SK-N-MC (cell line): ENCODE data around the gene ELMO1.

Experiments used
- DNase-seq: peaks from one replicate; pipeline ENCODE4 v3.0.0-alpha.2; 2011; ENCODE audit warnings: low read depth, low spot score
- H3K27ac ChIP-seq: fragments of 200-600 bp; sonication (generic); 2 replicates; pipeline ENCODE4 v1.5.1; 2016; ENCODE audit warnings: mixed run types
- H3K36me3 ChIP-seq: fragments of 200-600 bp; sonication (generic); 2 replicates; pipeline ENCODE4 v1.6.1; 2017; ENCODE audit warnings: antibody characterized with exemption, low read length, mixed read lengths; ENCODE audit not compliant: insufficient read depth
- H3K4me3 ChIP-seq: fragments of 200-600 bp; sonication (generic); 2 replicates; pipeline ENCODE4 v1.5.1; 2016
- H3K9ac ChIP-seq: fragments of 200-600 bp; sonication (generic); 2 replicates; pipeline ENCODE4 v1.8.0; 2017; ENCODE audit warnings: mixed run types, mixed read lengths; ENCODE audit not compliant: insufficient read length
- H3K9me3 ChIP-seq: fragments of 200-600 bp; sonication (generic); 2 replicates; pipeline ENCODE4 v1.6.1; 2017; ENCODE audit warnings: low read depth, mild to moderate bottlenecking, antibody characterized with exemption, low read length, moderate library complexity, mixed read lengths
- EZH2 ChIP-seq: fragments of 200-600 bp; sonication (generic); IDR thresholded peaks from one replicate; pipeline ENCODE4 v1.6.1; 2017; ENCODE audit warnings: antibody characterized with exemption
- FOXP2 ChIP-seq: optimal IDR thresholded peaks from 2 replicates; pipeline ENCODE3; 2011; ENCODE audit warnings: mild to moderate bottlenecking, moderate library complexity; ENCODE audit not compliant: insufficient read depth; ENCODE audit errors: extremely low read length, control extremely low read depth
- POLR2AphosphoS5 ChIP-seq: IDR thresholded peaks from 2 replicates; pipeline ENCODE4 v1.6.1; 2012; ENCODE audit warnings: mild to moderate bottlenecking, low read depth, low read length, borderline replicate concordance

ELMO1 gene

GRCh38 chr7:37117292-37117691 lies 331.4 kb downstream of the ELMO1 start:
- Histone ChIP-seq H3K9ac (no peak overlapping the region), H3K4me3 (no peak overlapping the region), H3K9me3 (no peaks in the 10 kb centered on the region), H3K27ac (no peak overlapping the region), H3K36me3 (no peaks in the 10 kb centered on the region)
- no peak for DNase-seq
- TF ChIP-seq FOXP2 (no peak), POLR2AphosphoS5 (no peak), EZH2 (no peak)

- H3K9ac ChIP-seq = no peak overlapping the region
- TF ChIP-seq POLR2AphosphoS5 (no peak), EZH2 (no peak), FOXP2 (no peak)
- H3K36me3 ChIP-seq = no peaks in the 10 kb centered on the region
- no peak for DNase-seq
- no peaks in the 10 kb centered on the region for H3K9me3 ChIP-seq
- no peak overlapping the region for H3K4me3 ChIP-seq
- H3K27ac ChIP-seq = no peak overlapping the region
Measured at GRCh38 chr7:37116093-37116701, 332.5 kb downstream of the ELMO1 start.

- no peak overlapping the region for H3K9ac ChIP-seq
- TF ChIP-seq EZH2 = no peak
- no peak for TF ChIP-seq FOXP2
- no peak for TF ChIP-seq POLR2AphosphoS5
- no peak overlapping the region for H3K4me3 ChIP-seq
- no peaks in the 10 kb centered on the region for H3K36me3 ChIP-seq
- H3K9me3 ChIP-seq = no peaks in the 10 kb centered on the region
- no peak for DNase-seq
- no peak overlapping the region for H3K27ac ChIP-seq
Measured at GRCh38 chr7:37113661-37114355, 334.9 kb downstream of the ELMO1 start.

GRCh38 chr7:37112876-37113275 lies 335.8 kb downstream of the ELMO1 start:
- Histone ChIP-seq H3K9ac (no peak overlapping the region), H3K9me3 (no peaks in the 10 kb centered on the region), H3K4me3 (no peak overlapping the region), H3K36me3 (no peaks in the 10 kb centered on the region), H3K27ac (no peak overlapping the region)
- no peak for TF ChIP-seq POLR2AphosphoS5
- no peak for TF ChIP-seq FOXP2
- no peak for TF ChIP-seq EZH2
- DNase-seq = no peak

GRCh38 chr7:37112218-37112617 lies 336.4 kb downstream of the ELMO1 start:
- no peak for DNase-seq
- Histone ChIP-seq H3K9me3 (no peaks in the 10 kb centered on the region), H3K36me3 (no peaks in the 10 kb centered on the region), H3K4me3 (no peak overlapping the region), H3K27ac (no peak overlapping the region), H3K9ac (no peak overlapping the region)
- TF ChIP-seq EZH2 (no peak), POLR2AphosphoS5 (no peak), FOXP2 (no peak)

- Histone ChIP-seq H3K36me3 (no peaks in the 10 kb centered on the region), H3K9me3 (no peaks in the 10 kb centered on the region), H3K4me3 (no peak overlapping the region), H3K9ac (no peak overlapping the region), H3K27ac (no peak overlapping the region)
- DNase-seq = no peak
- TF ChIP-seq FOXP2 (no peak), EZH2 (no peak), POLR2AphosphoS5 (no peak)
Measured at GRCh38 chr7:37111459-37111858, 337.2 kb downstream of the ELMO1 start.

GRCh38 chr7:37110660-37111424 lies 337.8 kb downstream of the ELMO1 start:
- no peak overlapping the region for H3K27ac ChIP-seq
- DNase-seq = no peak
- H3K9ac ChIP-seq = no peak overlapping the region
- no peak overlapping the region for H3K4me3 ChIP-seq
- no peak for TF ChIP-seq EZH2
- no peak for TF ChIP-seq POLR2AphosphoS5
- H3K9me3 ChIP-seq = no peaks in the 10 kb centered on the region
- H3K36me3 ChIP-seq = no peaks in the 10 kb centered on the region

- DNase-seq = no peak
- no peak overlapping the region for H3K27ac ChIP-seq
- no peaks in the 10 kb centered on the region for H3K36me3 ChIP-seq
- H3K4me3 ChIP-seq = no peak overlapping the region
- H3K9me3 ChIP-seq = no peaks in the 10 kb centered on the region
- no peak for TF ChIP-seq FOXP2
- no peak overlapping the region for H3K9ac ChIP-seq
Measured at GRCh38 chr7:37109843-37110242, 338.8 kb downstream of the ELMO1 start.
